CD1c-positive myeloid dendritic cell (primary cell): ENCODE measurements around the gene TIMMDC1.
"Not testable (repeated sequence)": the region's sequence is repeated elsewhere in the genome, so short reads cannot be mapped to it uniquely, and the experiment has no call there.

Experiments used
- DNase-seq: peaks from one replicate; pipeline ENCODE4 v3.0.0-alpha.2; 2016; ENCODE audit errors: extremely low spot score

TIMMDC1 gene

DNA sequence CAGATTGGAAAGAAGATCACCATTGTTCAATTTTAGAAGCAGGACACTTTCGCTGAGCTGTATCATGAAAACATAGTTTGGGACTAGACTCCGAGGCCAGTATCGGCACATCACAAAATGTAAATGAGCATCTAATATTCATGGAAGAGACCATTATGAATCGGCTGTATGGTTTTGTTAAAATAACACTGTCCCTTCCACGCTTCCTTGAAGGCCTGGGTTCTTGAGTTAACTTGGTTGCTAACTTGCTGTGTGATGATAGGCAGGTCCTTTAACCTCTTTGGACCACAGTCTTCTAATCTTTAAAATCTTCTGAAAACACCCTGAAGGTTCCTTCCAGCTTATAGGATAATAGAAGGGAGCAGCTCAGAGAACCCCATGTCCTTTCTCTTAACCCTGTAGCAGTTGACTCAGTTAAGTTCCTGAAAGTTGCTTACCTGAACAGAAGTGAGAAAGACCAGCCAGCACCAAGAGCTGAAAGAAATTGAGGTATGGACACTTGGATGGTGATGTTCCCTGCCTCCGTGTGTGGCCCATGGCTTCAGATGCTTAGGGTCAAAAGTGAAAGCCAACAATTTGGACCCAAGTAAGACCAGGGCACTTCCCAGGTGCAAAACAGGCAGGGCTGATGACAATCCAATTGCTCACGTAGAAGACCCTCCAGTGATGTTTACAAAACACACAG lies 59.0 kb downstream of the TIMMDC1 start:
- no peak for DNase-seq

DNA sequence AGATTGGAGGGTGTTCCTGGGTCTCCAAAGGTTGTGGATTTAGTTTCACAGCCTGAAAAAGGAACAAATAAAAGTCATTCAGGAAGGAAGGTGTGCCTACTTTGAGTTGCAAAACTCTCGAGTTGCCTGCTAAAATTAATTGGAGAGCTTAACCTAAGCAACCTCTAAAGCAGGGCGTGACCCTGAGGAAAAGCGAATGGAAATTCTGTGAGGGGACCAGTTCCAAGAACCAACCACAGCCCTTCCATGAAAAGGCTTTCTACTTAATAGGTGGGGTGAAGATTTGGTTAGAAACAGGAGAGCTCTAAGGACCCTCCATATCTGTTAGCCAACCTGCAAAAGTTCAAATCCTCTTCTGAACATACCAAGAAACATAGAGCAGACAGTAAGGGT lies 59.5 kb downstream of the TIMMDC1 start:
- no peak for DNase-seq

DNA sequence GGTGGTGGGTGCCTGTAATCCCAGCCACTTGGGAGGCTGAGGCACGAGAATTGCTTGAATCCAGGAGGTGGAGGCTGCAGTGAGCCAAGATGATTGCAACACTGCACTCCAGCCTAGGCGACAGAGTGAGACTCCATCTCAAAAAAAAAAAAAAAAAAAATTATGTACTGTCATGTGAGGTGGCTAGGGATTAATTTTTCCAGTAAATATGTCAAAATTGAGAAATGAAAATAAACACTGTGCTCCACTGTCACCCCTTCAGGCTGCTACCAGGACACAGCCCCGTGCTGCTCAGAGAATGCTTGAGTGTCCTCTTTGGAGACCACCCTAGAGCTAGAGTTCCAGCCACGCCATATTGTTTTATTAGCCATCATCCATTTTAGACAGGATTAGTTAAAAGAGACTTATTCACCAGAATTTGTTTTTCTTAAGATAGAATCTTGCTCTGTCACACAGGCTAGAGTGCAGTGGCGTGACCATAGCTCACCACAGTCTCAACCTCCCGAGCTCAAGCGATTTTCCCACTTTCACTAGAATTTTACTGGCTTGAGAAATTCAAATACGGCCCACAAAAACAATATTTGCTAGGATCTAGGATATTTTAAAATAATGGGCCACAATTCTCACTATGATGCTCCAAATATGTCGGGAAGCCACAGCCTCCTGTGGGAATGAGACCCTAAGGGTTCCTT lies 60.4 kb downstream of the TIMMDC1 start:
- DNase-seq: no peak

DNA sequence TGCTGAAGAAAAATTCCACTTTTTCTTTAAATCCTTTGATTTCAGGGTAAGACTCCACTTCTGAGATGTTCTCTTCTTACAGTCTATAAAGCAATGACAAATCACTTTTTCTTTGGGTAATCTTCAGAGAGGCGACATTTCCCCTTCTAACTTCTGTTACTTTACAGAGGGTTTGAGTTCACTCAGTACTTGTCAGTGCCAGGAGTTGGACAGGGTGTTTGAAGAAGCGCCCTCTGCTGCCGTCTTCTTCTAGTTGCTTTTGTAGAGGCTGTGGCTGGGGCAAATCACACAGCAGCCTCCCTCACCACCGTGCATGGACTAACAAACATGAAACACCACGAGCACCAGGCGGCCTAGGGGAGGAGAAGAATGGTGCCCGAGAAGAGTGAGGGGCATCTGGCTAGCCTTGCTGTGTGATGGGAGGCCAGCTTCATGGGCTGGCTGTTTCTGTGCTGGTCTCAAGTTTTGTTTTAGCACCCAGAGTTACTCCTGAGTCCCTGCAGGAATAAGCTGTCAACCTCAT lies 61.2 kb downstream of the TIMMDC1 start, which contains the start of gene CD80:
TSS of gene CD80 (minus strand) at position 174 of the 523 bp plus-strand sequence. CDS start 1,886 bp downstream, outside the sequence.
- DNase-seq: peak; percentile 75

DNA sequence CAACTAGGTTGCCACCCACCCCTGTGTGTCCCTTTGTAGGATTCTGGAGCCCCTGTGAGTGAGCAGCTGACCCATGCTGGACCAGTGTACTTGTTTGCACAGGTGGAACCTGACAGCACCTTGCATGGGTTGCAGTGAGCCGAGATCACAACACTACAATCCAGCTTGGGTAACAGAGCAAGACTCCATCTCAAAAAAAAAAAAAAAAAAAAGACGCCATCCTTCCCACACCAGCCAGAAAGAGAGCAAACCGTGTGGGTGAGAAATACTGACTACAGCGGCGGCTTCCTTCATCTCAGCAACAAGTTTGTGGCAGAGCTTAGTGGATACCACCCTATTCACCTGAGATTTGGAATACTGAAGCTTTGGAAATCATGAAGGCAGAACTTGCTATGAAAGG lies 61.8 kb downstream of the TIMMDC1 start:
- no peak for DNase-seq

DNA sequence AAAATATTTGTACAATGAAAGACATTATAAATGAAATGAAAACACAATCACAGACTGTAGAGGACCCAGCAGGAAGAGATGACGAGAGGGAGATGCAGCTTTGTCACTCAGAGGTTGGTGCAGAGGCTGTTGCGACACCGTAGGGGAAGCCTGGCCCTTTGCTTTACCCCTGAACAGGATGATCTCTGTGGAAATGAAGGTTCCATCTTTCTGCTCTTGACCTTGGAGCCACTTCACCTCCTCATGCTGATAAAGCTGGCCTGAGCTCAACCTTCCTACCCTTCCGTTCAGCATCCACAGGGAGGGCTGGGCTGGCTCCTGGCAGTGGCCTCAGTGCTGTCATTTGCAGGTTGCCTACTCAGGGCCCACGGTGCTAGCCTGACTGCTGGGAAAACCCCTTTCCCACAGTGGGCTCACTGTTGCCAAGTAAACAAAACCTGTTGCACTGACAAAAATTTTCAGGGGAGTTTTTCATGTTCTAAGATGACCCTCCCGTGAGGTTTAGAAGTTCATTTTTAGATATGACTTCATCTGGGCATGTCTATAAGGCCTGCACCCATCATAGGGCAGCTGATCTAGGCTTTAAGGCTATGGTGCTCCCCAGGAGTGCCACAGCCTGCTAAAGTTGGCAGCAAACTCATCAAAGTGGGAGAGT lies 64.1 kb downstream of the TIMMDC1 start:
- peak; percentile 75 for DNase-seq

DNA sequence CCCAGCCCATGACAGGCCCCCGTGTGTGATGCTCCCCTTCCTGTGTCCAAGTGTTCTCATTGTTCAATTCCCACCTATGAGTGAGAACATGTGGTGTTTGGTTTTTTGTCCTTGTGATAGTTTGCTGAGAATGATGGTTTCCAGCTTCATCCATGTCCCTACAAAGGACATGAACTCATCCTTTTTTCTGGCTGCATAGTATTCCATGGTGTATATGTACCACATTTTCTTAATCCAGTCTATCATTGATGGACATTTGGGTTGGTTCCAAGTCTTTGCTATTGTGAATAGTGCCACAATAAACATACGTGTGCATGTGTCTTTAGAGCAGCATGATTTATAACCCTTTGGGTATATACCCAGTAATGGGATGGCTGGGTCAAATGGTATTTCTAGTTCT lies 65.0 kb downstream of the TIMMDC1 start:
- not testable (repeated sequence) for DNase-seq

DNA sequence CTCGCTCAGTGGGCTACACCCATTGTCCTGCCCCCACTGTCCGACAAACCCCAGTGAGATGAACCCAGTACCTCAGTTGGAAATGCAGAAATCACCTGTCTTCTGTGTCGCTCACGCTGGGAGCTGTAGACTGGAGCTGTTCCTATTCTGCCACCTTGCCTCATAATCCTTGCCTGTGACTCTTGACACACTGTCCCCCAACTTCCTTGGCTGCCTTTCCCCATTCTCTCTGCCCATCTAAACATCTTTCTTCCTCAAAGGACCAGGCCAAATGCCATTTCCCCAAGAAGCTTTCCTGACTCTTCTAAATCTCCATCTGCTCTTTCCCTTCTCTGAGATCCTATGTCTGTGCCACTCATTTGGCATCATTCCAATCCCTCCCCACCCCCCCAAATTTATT lies 70.8 kb downstream of the TIMMDC1 start:
- peak; percentile 20 for DNase-seq

DNA sequence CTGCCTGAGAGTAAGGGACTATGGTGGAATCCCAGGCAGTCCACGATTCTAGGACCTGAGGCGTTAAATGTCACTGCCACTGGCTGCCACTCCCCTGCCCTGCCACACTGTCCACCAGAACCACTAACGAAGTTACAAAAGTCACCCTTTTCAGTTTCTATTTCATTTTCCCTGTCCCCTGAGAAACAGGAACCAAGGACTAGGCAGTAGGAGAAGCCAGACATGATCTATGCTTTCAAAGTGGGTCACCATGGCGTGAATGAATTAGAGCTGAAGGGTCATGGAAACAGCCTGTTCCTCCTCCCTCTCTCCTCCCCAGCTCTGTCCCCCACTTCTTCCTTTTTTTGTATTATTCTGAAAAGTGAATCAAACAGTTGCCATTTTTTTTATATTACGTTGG lies 71.9 kb downstream of the TIMMDC1 start:
- peak; percentile 94 for DNase-seq

DNA sequence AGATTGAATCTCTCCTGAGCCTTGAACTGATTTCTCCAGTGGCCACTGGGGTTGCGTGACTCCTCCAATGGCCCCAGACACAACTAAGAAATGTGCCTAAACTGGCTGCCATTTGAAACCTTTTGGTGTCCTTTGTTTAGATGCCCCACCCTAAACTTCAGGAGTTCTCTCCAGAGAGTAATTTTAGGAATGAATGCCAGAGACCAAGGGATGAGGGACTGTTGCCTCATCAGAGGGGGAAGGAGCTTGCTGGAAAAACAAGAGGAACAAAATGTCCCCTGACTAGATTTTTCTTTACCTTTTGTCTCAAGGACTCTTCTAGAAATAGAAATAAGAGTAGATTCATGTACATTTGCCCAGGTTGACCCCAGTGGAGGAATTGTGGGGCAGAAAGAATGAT lies 72.9 kb downstream of the TIMMDC1 start:
- DNase-seq: no peak

DNA sequence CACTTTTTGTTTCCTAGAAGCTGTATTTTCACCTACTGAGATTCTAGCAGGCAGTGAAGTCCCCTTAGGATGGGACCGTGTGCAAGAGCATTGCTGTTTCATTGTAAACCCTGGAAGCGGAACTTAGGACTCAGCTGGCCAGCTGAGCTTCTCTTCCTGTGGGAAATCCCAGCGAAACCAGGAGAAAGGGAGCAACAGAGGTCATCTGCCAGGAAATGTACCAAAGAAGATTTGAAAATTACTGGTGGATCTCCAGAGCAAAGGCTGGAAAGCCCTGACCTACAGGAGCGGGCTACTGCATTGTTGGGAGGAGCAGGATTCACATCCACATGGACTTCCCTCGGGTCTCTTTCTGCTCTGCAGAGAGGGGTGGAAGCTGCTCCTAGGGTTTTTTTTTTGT lies 73.3 kb downstream of the TIMMDC1 start:
- DNase-seq: peak; percentile 22
